Measurements from ENCODE around the gene LMO1. TPM values are rescaled to one million over a fixed set of nuclear protein-coding genes. Genes with fewer than 3 reads are reported as not detected.

LMO1 gene
- total and polyA plus RNA-seq, 2 of the 8 experiments (the other 6 are each of a cell fraction or from before 2014, with no cell fraction given), result 0.17 TPM; not detected in 1

GRCh38 chr11:8225589-8226036, 38.1 kb downstream of the LMO1 start:
- Histone ChIP-seq H4K91ac (replicated peaks; ENCODE audit: insufficient read length, low read length) (no peak overlapping the region), H2BK20ac (ENCODE audit: low read length) (no peak overlapping the region), H4K20me1 (replicated peaks in 1 of 2; ENCODE audit: control insufficient read depth in 1 of 2, insufficient read depth in 2 of 2, low read length in 2 of 2) (no peaks in the 10 kb centered on the region), H3K4me2 (ENCODE audit: insufficient read depth in 1 of 2, low read depth in 2 of 2, low read length in 2 of 2) (no peak overlapping the region), H4K8ac (ENCODE audit: extremely low read depth, insufficient read depth, low read length) (no peak overlapping the region), H3K14ac (ENCODE audit: insufficient read length) (no peak overlapping the region), H3K23ac (ENCODE audit: insufficient read length) (no peak overlapping the region), H2BK5ac (ENCODE audit: low read depth, low read length) (no peak overlapping the region), H3K27ac (ENCODE audit: low read depth, low read length) (no peak overlapping the region), H3K9me3 (ENCODE audit: insufficient read depth in 2 of 2, low read depth in 1 of 2, low read length in 1 of 2) (no peaks in the 10 kb centered on the region), H4K5ac (ENCODE audit: insufficient read length, low read depth, low read length) (no peak overlapping the region), H2BK12ac (ENCODE audit: low read depth, low read length) (no peak overlapping the region), H3K79me2 (ENCODE audit: control insufficient read depth in 1 of 2, insufficient read depth in 2 of 2, low read length in 2 of 2) (no peaks in the 10 kb centered on the region), H3K18ac (ENCODE audit: extremely low read depth, low read length) (no peak overlapping the region), H3K27me3 (replicated peaks in 1 of 4; ENCODE audit: control insufficient read depth in 3 of 4, extremely low read depth in 1 of 4, insufficient read depth in 3 of 4, low read length in 3 of 4) (no peaks in the 10 kb centered on the region; a peak in 1 of 7 replicates), H3K9ac (replicated peaks in 1 of 4; ENCODE audit: extremely low read depth in 1 of 4, low read depth in 3 of 4, low read length in 3 of 4) (no peak overlapping the region), H2BK15ac (ENCODE audit: low read length) (0 out of 2 replicates have a peak overlapping the region, but pooled peaks have one; percentile 81), H3K4me3 (ENCODE audit: extremely low read depth in 1 of 4, insufficient read depth in 2 of 4, low read depth in 3 of 4, low read length in 4 of 4) (no peak overlapping the region), H2AK5ac (ENCODE audit: low read depth, low read length) (no peak overlapping the region), H3K36me3 (ENCODE audit: control insufficient read depth in 2 of 4, insufficient read depth in 4 of 4, low read length in 3 of 4) (no peaks in the 10 kb centered on the region), H3K79me1 (ENCODE audit: low read depth, low read length) (no peaks in the 10 kb centered on the region), H2BK120ac (replicated peaks; ENCODE audit: low read depth, low read length) (no peak overlapping the region), H3K23me2 (ENCODE audit: low read depth, low read length) (no peaks in the 10 kb centered on the region), H3K4me1 (replicated peaks in 1 of 4; ENCODE audit: control insufficient read depth in 3 of 4, insufficient read depth in 4 of 4, low read length in 3 of 4) (peaks cover 0 to 14% (median 3%) of the 10 kb centered on the region in 4 experiments; a peak in 4 of 7 replicates), H3K56ac (replicated peaks; ENCODE audit: insufficient read length, low read depth, low read length) (no peak overlapping the region), H3K4ac (replicated peaks; ENCODE audit: insufficient read length, low read depth, low read length) (no peak overlapping the region), H2AFZ (ENCODE audit: low read length) (0 out of 2 replicates have a peak overlapping the region, but pooled peaks have one; percentile 47)
- FAIRE-seq (peak; percentile 86), DNase-seq (ENCODE audit: low read depth in 1 of 2, low spot score in 2 of 2) (peak; percentile 86 to 98)
- CTCF ChIA-PET (ENCODE audit: partially characterized antibody), result interaction anchor here (0.9 to 10.3 kb wide), 7 partner anchors 9 to 341 kb away, joined by 3 to 177 read pairs (median 106); partner anchors contain the start of gene LMO1
- POLR2A ChIA-PET (ENCODE audit: partially characterized antibody), result no interaction called here
- WGBS, 2 experiments (ENCODE audit: extremely low coverage in 1 of 2, insufficient coverage in 1 of 2, insufficient read length in 1 of 2, insufficient replicate concordance in 2 of 2, low coverage in 1 of 2, low lambda C conversion rate in 2 of 2, missing lambda C conversion rate in 1 of 2), result 15% methylated on average over 8 of the region's 8 CpGs; no CpG with 5 or more reads in 1 of the 2 experiments
- TF ChIP-seq RAD21 (IDR thresholded peaks at IDR 0.05 in 1 of 2, conservative IDR thresholded peaks at IDR 0.05 in 1 of 2; ENCODE audit: low read depth in 2 of 2, low read length in 2 of 2) (peak; percentile 98 to 99), GABPA (IDR thresholded peaks at IDR 0.05; ENCODE audit: borderline replicate concordance, insufficient read depth, low read length) (no peak), CBX5 (IDR thresholded peaks at IDR 0.05; ENCODE audit: low read depth, low read length) (no peak), TBP (IDR thresholded peaks at IDR 0.05; ENCODE audit: low read depth, low read length) (0 out of 2 replicates have a peak, but pooled peaks have one; percentile 34), EP300 (IDR thresholded peaks at IDR 0.05; ENCODE audit: borderline replicate concordance in 1 of 2, low read depth in 2 of 2, low read length in 2 of 2) (no peak), GTF2F1 (IDR thresholded peaks at IDR 0.05; ENCODE audit: borderline replicate concordance, low read depth, low read length) (no peak), CTBP2 (IDR thresholded peaks at IDR 0.05; ENCODE audit: borderline replicate concordance, insufficient read depth, insufficient read length, low read length) (no peak), SIN3A (conservative IDR thresholded peaks at IDR 0.05 in 1 of 2, IDR thresholded peaks at IDR 0.05 in 1 of 2; ENCODE audit: low read depth in 1 of 2, low read length in 2 of 2) (0 out of 4 replicates have a peak, but pooled peaks of 1 of the 2 experiments have one; percentile 31)
- TF ChIP-seq, protein P1, sequence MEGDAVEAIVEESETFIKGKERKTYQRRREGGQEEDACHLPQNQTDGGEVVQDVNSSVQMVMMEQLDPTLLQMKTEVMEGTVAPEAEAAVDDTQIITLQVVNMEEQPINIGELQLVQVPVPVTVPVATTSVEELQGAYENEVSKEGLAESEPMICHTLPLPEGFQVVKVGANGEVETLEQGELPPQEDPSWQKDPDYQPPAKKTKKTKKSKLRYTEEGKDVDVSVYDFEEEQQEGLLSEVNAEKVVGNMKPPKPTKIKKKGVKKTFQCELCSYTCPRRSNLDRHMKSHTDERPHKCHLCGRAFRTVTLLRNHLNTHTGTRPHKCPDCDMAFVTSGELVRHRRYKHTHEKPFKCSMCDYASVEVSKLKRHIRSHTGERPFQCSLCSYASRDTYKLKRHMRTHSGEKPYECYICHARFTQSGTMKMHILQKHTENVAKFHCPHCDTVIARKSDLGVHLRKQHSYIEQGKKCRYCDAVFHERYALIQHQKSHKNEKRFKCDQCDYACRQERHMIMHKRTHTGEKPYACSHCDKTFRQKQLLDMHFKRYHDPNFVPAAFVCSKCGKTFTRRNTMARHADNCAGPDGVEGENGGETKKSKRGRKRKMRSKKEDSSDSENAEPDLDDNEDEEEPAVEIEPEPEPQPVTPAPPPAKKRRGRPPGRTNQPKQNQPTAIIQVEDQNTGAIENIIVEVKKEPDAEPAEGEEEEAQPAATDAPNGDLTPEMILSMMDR (IDR thresholded peaks at IDR 0.05; ENCODE audit: control extremely low read depth in 1 of 3, insufficient read depth in 1 of 3, low read depth in 1 of 3, low read length in 3 of 3), result peak; percentile 90 to 98 (median 97)
